Midbrain (tissue), 1 donor: ENCODE results near the gene PRUNE2.
A peak's percentile ranks its signal among the peaks of the same experiment; 100 is the strongest.
"Not testable (repeated sequence)": the region's sequence is repeated elsewhere in the genome, so short reads cannot be mapped to it uniquely, and the experiment has no call there.

Experiments
- DNase-seq: peaks from one replicate; lab custom pipeline; 2025; lab: John Stamatoyannopoulos, UW

The PRUNE2 gene

GRCh38 chr9:76868897-76869296, 37.0 kb downstream of the PRUNE2 start:
- DNase-seq, result no peak

GRCh38 chr9:76866689-76867088, 39.2 kb downstream of the PRUNE2 start:
- DNase-seq, result no peak

- no peak for DNase-seq
These were observed 42.1 kb downstream of the PRUNE2 start for GRCh38 chr9:76863832-76864231.

DNA sequence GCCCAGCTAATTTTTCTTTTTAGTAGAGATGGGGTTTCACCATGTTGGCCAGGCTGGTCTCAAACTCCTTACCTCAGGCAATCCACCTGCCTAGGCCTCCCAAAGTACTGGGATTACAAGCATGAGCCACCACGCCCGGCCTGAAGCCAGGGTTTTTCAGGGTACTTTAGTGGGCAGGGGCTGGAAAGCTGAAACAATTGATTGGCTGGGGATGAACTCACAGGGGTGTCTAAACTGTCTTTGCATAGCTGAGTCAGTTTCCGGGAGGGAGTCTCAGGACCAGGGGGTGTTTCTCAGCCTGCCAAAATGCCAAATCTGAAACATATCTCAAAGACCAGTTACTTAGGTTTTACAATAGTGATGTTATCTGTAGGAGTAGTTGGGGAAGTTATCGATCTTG, 46.1 kb downstream of the PRUNE2 start:
- DNase-seq, result no peak

DNA sequence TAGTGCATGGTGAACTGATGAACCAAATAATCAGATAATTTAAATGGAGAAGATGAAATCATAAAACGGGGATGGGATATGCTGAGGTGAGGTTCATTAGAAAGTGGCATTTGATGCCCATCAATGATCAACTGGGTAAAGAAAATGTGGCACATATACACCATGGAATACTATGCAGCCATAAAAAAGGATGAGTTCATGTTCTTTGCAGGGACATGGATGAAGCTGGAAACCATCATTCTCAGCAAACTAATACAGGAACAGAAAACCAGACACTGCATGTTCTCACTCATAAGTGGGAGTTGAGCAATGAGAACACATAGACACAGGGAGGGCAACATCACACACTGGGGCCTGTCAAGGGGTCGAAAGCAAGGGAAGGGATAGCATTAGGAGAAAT, 47.7 kb downstream of the PRUNE2 start:
- DNase-seq, result not testable (repeated sequence)

- no peak for DNase-seq
These were observed 49.9 kb downstream of the PRUNE2 start for GRCh38 chr9:76856016-76856415.

- DNase-seq, result no peak
These were observed 50.9 kb downstream of the PRUNE2 start for GRCh38 chr9:76855015-76855414.

GRCh38 chr9:76852026-76852425, 53.9 kb downstream of the PRUNE2 start:
- DNase-seq, result no peak

DNA sequence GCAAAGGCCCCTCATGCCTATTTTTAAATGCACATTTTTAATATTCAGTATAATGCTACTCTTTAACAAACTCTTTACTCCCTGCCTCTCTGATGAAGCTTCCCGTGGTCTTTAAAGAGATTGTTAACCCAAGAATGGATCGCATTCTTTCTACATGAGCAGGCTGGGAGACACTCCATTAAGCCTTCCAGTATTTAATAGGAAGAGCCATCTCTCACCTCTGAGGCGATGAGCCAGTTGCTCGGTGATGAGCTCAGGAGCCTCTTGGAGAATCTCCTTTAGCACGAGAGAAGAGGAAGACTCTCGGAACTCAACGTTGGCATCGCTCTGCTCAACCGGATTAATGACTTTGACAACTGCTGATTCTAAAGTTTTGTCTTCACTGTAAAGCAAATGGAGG, 59.6 kb downstream of the PRUNE2 start:
- no peak for DNase-seq

DNA sequence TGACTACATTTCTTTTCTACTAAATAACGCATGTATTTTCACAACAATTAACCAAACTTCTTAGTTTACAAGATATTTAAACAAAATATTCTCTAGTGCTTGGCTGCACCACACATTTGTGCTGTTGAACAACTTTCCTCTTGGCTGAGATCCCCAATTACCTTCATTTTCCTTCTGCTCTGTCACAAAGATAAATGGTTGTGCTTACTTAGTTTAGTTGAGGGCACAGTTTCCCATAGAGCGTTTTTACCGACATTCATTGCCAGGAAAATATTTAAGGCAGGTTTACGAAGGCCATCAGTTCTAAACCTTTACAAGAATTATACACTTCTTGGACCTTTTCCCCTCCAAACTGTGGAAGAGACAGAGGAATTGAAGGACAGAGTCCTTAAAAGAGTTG, 60.7 kb downstream of the PRUNE2 start:
- no peak for DNase-seq

DNA sequence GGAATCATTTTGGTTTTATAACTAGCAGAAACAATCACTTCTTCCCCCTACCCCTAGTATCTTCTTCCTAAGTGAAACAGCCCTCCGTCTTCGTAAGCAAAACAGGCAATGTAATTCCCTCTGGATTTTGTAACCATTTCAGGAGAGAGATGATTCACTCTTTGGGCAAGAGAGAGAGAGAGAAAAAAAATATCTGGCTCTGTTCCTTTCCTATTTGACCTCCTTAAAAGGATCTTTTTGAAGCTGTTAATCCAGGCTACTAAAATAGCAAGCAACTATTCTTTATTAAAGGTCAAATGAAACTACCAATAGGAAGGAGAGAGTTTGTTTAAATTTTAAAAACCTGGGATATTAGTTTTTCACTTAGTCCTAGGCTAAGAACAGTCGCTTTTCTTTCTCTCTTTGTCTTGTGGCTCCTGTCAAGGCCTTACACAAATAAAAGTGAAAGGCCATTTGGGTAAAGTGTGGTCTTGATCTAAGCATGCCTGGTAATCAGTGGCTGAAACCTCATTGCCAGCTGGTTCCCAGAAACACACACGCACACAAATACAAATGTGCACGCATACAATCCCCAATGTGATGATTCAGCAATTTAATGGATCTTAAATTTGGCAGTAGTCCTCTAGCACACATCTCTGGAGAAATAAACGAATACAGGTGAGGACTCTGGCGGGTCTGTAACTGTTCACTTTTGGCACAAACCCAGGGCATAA, 70.2 kb downstream of the PRUNE2 start:
- no peak for DNase-seq

DNA sequence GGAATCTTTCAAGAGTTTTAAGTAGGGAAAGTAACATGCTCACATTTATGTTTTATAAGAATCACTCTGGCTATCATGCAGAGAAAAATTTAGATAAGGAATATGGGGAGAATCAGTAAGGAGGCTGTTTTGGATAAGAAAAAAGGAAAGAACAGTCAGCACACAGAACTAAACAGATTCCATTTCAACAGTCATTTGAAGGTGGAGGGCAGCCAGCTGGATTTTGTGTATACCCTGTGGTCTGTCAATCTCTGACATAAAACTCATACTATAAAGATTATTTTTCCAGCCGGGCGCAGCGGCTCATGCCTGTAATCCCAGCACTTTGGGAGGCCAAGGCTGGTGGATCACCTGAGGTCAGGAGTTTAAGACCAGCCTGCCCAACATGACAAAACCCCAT, 77.5 kb downstream of the PRUNE2 start:
- DNase-seq, result no peak

- DNase-seq, result no peak
These were observed 78.4 kb downstream of the PRUNE2 start for GRCh38 chr9:76827296-76828080.

- DNase-seq, result no peak
These were observed 85.5 kb downstream of the PRUNE2 start for GRCh38 chr9:76820431-76820830.

GRCh38 chr9:76818271-76818670, 87.6 kb downstream of the PRUNE2 start:
- DNase-seq, result peak; percentile 70

GRCh38 chr9:76817489-76817888, 88.4 kb downstream of the PRUNE2 start:
- DNase-seq, result no peak

DNA sequence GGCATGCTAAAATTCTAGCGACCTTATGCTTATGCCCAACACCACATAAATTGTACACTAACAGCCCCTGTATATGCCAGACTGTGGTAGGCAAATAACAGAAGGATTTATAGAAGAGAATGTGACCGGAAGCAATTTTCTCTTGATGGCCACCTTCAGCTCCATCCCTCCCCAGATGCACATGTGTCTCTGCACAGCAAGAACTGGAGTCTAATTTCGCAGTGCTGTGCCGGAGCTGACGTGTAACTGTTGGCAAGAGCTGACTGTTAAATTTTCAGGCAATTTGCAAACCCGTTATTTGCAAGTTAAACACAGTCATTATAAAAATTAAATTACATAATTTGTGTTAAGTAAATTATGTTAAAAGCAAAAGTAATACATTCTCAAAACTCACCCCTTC, 93.3 kb downstream of the PRUNE2 start:
- DNase-seq, result no peak

DNA sequence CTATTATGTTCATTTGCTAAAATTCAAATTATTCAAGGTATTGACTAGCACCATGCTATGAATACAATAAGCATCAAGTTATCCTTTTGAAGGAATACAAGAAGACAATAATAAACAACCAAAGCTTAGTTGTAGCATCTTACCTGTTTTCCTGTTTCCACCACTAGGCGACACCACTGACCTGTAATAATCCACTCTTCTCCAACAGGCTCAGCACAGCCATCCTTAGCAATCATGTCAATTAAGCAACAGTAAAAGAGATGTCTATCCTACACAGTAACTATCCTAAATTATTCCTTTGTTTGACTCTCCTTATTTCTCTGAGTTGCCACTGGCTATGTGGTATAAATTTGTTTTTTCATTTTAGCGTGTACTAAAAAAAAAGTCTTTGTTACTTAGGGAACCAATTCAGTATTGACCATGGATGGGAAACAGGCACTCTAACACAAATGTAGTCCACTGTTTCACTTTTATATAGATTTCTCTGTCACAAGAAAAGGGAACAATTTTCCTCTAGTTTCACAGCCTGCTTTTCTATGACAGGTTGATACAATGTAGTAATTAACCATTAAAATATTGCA, 95.4 kb downstream of the PRUNE2 start:
- DNase-seq, result peak; percentile 75

DNA sequence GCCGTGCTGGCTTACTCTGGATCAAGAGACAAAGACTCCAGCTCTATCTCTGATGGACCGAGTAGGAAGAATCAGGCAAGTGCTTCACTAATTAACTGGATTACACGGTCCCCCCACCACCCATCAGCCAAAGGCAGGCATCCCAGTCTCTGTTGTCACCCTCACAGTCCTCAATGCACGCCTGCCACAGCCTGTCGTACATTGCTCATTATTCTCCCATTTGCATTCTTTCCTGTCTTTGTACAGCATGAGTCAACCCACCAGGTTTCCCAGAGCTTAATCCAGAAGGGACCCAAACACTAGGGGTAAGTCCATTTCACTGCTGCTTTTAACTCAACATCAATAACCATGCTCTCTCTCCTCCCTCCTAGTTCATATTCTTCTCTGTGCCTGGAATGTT, 97.3 kb downstream of the PRUNE2 start:
- no peak for DNase-seq

- DNase-seq, result no peak
These were observed 102.2 kb downstream of the PRUNE2 start for GRCh38 chr9:76803762-76804161.

- DNase-seq, result no peak
These were observed 102.8 kb downstream of the PRUNE2 start for GRCh38 chr9:76803083-76803482.

DNA sequence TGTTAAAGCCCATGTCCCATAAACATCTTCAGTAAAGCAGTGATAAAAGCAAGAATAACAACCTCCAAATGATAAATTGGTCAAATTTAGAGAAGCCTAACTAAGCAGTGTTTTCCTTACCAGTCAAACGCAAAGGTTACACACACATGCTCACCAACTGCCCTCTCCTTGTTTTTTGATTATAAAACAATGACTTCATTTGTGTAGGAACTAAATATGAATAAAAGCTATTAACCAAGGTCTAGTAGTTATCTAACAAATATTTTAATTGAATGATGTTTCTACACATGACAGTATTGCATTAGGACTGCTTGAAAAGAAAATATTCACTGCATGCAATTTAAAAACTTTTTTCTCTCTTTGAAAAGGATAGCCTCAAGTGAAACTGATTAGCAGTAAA, 105.0 kb downstream of the PRUNE2 start:
- DNase-seq, result no peak

- DNase-seq, result no peak
These were observed 106.4 kb downstream of the PRUNE2 start for GRCh38 chr9:76799473-76799872.
